IgD-negative memory B cell (primary cell): Measurements from ENCODE around the gene DDAH1. TPM values are rescaled to one million over a fixed set of nuclear protein-coding genes. Genes with fewer than 3 reads are reported as not detected.

Experiments used
- H3K27ac Mint-ChIP-seq, 3 donors: one replicate each; pipeline ENCODE4 v1.8.0; 2020 to 2022; ENCODE audit warnings: mild to moderate bottlenecking in 3 of 3, mixed read lengths in 3 of 3, moderate library complexity in 1 of 3
- H3K27me3 Mint-ChIP-seq: one replicate; pipeline ENCODE4 v1.8.0; 2021; ENCODE audit warnings: mixed read lengths
- H3K36me3 Mint-ChIP-seq: one replicate; pipeline ENCODE4 v1.8.0; 2020; ENCODE audit warnings: mild to moderate bottlenecking, mixed read lengths
- H3K4me1 Mint-ChIP-seq, 3 donors: one replicate each; pipeline ENCODE4 v1.8.0; 2020 to 2022; ENCODE audit warnings: mixed read lengths in 3 of 3, mild to moderate bottlenecking in 1 of 3
- H3K4me3 Mint-ChIP-seq, 4 donors: one replicate each; pipeline ENCODE4 v1.8.0; 2020 to 2022; ENCODE audit warnings: mild to moderate bottlenecking in 4 of 4, mixed read lengths in 4 of 4, moderate library complexity in 3 of 4
- H3K9me3 Mint-ChIP-seq, 3 donors: one replicate each; pipeline ENCODE4 v1.8.0; 2020 to 2021; ENCODE audit warnings: mixed read lengths in 3 of 3, mild to moderate bottlenecking in 1 of 3
- polyA plus RNA-seq: library from polyadenylated mRNA; unstranded; fragments of 300-500 nt; fragmentation: Illumina TruSeq; gene quantifications from one replicate; pipeline ENCODE4 v1.2.3, GENCODE V29; 2021

Gene DDAH1
- polyA plus RNA-seq, 1 donor from 2014 or later = 0.19 TPM

DNA sequence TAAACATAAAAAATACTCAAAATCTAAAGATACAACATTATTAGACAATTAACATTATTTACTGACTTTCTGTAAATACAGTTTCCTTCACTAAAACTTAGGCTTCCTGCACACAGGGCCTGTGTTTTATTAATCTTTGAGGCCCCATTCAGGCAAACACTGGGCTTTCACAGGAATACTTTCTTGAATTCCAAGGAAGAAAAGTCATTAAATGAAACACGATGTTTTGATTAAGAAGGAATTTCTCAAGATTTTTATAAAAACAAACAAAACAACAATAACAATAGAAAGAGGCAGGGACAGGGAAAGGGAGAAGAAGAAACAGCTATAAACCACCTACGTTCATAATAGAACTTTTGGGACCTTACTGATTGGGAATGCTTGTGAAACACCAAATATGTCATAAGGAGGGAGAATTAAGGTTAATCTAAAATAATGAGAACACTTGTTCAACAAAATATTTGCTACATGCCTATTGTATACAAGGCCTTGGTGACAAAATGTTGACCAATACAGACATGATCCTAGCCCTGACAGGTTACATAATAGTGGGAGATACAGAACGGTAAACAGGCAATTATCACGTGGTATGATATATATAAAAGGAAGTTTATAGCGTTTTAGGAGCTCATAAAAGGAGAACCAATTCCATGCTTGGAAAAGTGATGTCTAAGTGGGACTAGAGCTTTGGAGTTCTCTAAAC, 3.6 kb downstream of the DDAH1 start:
- Mint-ChIP-seq H3K4me3 (no peak overlapping the region), H3K27ac (no peak overlapping the region), H3K4me1 (peaks cover 0 to 6% (median 5%) of the 10 kb centered on the region in 3 donors), H3K27me3 (peaks cover 34% of the 10 kb centered on the region), H3K36me3 (peaks cover 2% of the 10 kb centered on the region), H3K9me3 (no peaks in the 10 kb centered on the region)

DNA sequence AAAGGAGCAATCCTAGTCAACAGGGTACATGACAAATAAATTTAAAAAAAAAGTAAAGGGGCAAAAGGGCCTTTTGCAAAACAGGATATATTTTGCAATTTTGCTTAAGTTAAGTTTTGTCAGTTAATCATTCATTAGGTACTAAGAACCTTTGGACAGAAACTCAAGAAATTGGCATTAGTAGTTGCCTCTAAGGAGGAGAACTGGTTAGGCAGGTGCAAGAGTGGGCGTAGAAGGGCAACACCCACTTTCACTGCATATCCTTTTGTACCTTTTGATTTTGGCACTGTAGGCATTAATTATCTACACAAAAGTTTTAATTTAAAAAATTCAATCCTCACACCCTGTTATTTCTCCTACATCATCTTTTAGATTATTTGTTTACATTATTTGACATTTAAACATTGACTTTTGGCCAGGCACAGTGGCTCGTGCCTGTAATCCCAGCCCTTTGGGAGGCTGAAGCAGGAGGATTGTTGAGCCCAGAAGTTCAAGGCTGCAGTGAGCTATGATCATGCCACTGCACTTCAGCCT, 4.3 kb downstream of the DDAH1 start:
- Mint-ChIP-seq H3K36me3 (peaks cover 2% of the 10 kb centered on the region), H3K4me3 (no peak overlapping the region), H3K4me1 (peaks cover 0 to 6% (median 5%) of the 10 kb centered on the region in 3 donors), H3K27ac (no peak overlapping the region), H3K9me3 (no peaks in the 10 kb centered on the region), H3K27me3 (peaks cover 29% of the 10 kb centered on the region)

DNA sequence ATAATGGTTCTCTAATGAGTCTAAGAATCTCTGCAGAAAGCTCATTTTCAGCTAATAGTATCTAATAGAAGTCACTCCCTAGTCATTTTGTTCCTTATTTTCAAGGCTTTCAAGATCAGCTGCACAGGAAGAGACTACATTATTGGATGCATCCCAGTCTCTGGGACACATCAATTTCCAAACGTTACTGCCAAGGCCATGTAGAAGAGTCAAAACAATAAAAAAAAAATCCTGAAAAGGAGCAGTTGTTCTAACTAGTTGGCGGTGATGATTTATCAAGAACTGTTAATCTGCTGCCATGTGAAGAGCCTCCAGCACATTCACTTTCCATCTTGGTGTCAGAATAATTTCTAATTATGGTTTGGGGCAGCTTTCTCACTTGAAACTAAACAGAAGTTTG, 5.7 kb downstream of the DDAH1 start:
- peaks cover 0 to 2% (median 2%) of the 10 kb centered on the region in 3 donors for H3K4me1 Mint-ChIP-seq

DNA sequence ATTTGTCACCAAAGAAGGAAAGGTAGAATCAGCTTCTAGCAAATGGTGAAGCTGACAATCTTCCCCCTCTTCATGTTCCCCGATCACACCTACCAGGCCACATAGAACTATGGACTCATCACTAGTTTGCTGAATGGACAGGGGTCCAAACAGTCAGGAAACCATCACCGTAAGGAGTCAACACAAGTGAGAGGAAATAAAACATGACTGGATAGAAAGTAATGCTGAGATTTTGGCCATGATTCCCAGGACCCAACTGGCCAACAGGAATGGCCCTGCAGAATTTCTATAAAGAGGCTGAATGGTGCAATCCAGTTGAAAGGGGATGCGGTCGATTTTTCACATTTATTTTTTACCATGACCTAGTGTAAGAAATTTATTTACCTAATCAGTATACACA, 10.7 kb downstream of the DDAH1 start:
- H3K4me1 Mint-ChIP-seq = no peaks in the 10 kb centered on the region

More for the DNA sequence above, 5.7 kb downstream of the DDAH1 start:
- Mint-ChIP-seq H3K36me3 (peaks cover 2% of the 10 kb centered on the region), H3K27ac (no peak overlapping the region), H3K9me3 (no peaks in the 10 kb centered on the region), H3K4me3 (no peak overlapping the region), H3K27me3 (peaks cover 22% of the 10 kb centered on the region)

DNA sequence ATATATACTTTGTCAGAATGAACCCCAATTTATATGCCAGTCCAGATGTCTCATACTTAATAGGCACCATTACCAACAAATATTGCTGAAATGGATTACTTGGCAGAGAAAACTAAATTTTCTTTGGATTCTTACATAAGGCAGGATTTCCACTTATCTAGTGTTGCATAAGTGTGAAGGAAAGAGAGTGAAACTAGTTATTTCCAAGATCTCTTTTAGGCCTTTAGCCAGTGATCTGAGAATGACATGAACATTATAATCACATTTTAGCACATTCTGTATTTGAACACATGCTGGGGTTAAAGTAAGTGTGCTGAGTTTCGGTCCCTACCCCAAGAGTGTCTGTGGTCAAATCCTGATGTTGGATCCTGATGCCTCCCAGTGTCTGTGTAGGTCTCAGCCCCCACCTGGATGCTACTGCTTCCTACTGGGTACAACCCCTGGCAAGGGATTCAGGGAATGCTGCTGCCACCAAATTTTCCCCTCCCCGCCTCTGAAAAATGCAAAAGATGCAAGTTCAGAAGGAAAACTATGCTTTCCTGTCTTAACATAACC, 11.2 kb downstream of the DDAH1 start:
- no peaks in the 10 kb centered on the region for H3K4me1 Mint-ChIP-seq
- H3K4me3 Mint-ChIP-seq = no peak overlapping the region
- no peaks in the 10 kb centered on the region for H3K9me3 Mint-ChIP-seq
- no peak overlapping the region for H3K27ac Mint-ChIP-seq
- H3K36me3 Mint-ChIP-seq = no peaks in the 10 kb centered on the region
- H3K27me3 Mint-ChIP-seq = no peaks in the 10 kb centered on the region

More for the DNA sequence above, 10.7 kb downstream of the DDAH1 start:
- Mint-ChIP-seq H3K27me3 (no peaks in the 10 kb centered on the region), H3K9me3 (no peaks in the 10 kb centered on the region), H3K4me3 (no peak overlapping the region), H3K36me3 (no peaks in the 10 kb centered on the region), H3K27ac (peak overlapping the region in 1 of 3 donors; percentile 54)

DNA sequence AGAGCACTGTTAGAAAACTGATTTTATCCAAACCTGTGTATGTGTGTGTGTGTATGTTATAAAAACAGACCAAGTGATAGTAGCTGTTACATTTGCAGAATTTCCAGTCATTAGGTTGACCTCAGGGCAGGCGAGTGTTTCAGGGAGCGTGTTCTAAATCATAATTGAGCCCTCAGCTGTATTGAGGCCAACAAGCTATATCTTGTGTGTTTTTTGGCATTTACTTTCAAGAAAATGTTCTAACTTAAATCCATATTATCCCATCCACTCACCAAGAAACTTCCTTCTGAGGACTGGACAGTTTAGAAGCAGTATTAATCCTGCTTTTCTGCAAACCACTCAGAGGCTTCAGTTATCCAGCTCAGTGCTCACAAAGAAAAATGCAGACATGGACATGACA, 12.0 kb downstream of the DDAH1 start:
- Mint-ChIP-seq H3K27ac (no peak overlapping the region), H3K4me3 (no peak overlapping the region), H3K9me3 (no peaks in the 10 kb centered on the region), H3K27me3 (no peaks in the 10 kb centered on the region), H3K4me1 (no peaks in the 10 kb centered on the region), H3K36me3 (no peaks in the 10 kb centered on the region)

DNA sequence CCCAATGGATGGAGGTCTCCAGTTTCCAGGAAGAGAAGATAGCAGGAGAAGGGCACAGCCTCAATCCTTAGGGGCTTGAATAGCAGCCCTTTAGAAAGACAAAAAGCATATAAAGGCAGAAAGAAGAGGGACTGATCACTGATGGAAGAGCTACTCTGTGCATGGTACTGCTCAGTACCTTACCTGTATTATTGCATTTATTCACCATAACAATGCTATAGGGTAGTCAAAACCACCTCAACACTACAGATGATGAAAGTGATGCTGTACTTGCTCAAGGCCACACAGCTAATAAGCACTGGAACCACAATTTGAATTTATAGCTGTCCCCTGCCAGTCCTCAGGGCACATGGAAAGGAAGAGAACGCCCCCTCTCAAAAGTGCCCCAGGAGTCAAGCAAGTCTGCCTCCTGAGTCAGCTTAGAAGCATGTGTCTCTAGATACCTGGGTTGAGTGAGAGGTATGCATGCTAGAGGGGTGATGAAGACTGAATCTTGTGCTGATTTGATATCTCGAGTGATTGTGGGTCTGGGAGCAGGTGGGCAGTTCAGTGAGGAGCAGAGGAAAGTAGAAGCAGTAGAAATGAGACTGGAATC, 13.6 kb downstream of the DDAH1 start:
- Mint-ChIP-seq H3K36me3 (no peaks in the 10 kb centered on the region), H3K27me3 (no peaks in the 10 kb centered on the region), H3K9me3 (no peaks in the 10 kb centered on the region), H3K4me3 (no peak overlapping the region), H3K4me1 (no peaks in the 10 kb centered on the region), H3K27ac (no peak overlapping the region)

DNA sequence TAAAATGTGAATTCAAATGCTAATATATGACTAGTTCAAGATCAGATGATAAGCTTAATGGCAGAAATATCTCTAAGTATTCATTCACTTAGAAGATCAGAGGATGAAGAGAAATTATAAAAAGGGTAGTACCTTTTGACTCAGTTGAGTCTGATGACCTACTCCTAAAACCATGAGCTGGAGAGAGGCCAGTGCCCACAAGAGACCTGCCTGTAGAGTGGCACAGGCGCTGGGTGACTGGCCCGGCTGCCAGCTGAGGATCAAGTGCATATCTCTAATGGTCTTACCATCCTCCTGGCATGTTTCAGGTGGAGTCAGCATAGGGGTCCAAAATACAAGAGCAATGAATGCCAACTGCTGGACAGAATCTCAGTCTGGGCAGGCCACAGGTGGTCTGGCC, 14.1 kb downstream of the DDAH1 start:
- H3K27me3 Mint-ChIP-seq = no peaks in the 10 kb centered on the region
- H3K4me3 Mint-ChIP-seq = no peak overlapping the region
- H3K27ac Mint-ChIP-seq = no peak overlapping the region
- no peaks in the 10 kb centered on the region for H3K4me1 Mint-ChIP-seq
- H3K9me3 Mint-ChIP-seq = no peaks in the 10 kb centered on the region
- H3K36me3 Mint-ChIP-seq = peaks cover 1% of the 10 kb centered on the region

DNA sequence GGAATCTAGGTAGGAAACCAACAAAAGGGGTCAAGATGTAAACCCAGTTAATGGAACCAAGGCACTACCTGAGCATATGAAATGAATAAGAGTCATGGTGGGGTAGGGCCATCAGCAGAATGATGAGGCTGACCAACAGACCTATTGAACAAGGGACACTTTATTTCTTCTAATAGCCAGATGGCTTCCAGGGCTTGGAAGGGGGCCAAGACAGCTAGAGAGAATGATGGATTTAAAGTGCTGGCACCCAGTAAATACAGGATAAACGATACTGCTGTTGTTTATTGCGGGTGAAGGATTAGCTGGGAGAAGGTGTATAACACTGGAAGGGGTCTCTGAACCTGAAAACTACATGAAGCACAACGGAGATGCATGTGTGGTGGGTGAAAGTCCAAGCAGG, 15.6 kb downstream of the DDAH1 start:
- Mint-ChIP-seq H3K36me3 (peaks cover 1% of the 10 kb centered on the region), H3K9me3 (peaks cover 0 to 1% (median 0%) of the 10 kb centered on the region in 3 donors), H3K4me3 (peak overlapping the region in 1 of 4 donors; percentile 27), H3K4me1 (no peaks in the 10 kb centered on the region), H3K27me3 (no peaks in the 10 kb centered on the region), H3K27ac (peak overlapping the region in 1 of 3 donors; percentile 54)

DNA sequence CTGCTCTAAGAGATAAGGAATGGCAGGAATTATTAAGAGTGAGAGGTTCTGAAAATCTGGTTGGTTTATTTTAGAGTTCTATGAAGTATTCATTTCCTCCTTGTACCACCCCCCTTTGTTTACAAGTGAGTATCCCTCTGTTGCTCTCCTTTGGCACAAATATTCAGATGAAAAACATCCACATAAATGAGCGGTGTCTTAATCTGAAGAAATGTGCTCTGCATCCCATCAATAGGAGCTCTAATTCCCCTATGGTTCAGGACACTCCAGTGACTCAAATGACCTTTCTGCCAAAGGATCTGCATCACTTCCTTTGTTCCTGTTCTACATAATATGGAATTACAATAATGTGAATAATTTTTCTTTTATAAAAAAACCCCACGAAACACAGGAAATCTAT, 16.6 kb downstream of the DDAH1 start:
- H3K4me3 Mint-ChIP-seq = no peak overlapping the region
- peaks cover 1% of the 10 kb centered on the region for H3K36me3 Mint-ChIP-seq
- H3K4me1 Mint-ChIP-seq = no peaks in the 10 kb centered on the region
- no peaks in the 10 kb centered on the region for H3K27me3 Mint-ChIP-seq
- H3K9me3 Mint-ChIP-seq = peaks cover 0 to 1% (median 0%) of the 10 kb centered on the region in 3 donors
- H3K27ac Mint-ChIP-seq = no peak overlapping the region

DNA sequence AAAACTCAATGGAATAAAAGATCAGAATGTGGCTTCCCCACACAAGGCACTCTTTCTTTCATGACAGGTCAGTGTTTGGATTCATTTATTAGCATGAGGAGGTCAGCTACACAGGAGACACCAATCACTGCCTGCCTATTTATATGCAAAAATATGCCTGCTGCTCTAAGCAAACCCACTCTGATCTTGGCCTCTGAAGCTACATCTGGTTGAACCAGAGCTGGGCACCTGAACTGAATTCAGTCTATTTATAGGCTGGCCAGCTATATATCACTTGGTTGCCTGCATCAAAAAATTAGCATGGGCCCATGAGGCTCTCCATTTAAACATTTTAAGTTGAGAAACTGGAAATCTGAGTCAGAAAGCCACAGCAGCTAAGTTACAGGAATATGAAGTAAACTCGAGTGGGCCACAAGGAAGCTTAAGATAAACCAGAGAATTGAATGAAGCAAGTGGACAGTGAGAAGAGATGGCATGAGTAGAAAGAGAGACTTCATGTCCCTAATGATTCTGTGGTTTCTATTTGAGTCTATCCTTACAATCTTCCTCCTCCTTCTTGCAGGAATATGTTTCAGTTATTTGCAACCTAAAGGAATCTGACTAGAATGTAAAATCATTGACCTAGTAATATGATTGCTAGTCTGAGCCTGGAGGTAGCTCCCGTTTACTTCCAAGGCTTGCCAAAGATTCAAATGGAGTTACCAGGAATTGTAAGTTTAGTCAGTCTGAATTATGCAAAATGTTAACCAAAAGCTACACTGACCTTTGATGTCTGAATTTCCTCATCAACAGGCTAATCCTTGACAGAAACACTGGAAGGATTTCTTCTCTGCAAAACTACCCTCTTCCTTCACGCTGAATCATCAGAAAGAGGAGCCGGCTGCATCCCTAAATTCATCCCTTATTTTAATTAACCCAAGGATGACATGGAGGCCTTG, 17.7 kb downstream of the DDAH1 start:
- H3K36me3 Mint-ChIP-seq = peaks cover 1% of the 10 kb centered on the region
- H3K4me3 Mint-ChIP-seq = no peak overlapping the region
- no peaks in the 10 kb centered on the region for H3K27me3 Mint-ChIP-seq

DNA sequence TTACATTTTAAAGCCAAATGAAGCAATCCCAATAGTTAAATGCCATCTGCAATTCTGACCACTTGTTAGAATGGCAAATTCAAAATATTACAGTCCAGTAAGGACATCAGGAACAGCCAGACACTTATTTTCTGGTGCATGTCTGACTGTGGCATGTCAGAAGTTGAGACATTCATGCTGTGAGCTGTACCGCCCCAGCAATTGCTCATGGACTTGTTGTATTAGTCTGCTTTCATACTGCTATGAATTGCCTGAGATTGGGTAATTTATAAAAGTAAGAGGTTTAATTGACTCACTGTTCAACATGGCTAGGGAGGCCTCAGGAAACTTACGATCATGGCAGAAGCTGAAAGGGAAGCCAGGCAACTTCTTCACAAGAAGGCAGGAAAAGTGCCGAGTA, 19.1 kb downstream of the DDAH1 start:
- no peaks in the 10 kb centered on the region for H3K27me3 Mint-ChIP-seq
- peaks cover 0 to 1% (median 0%) of the 10 kb centered on the region in 3 donors for H3K4me1 Mint-ChIP-seq
- H3K9me3 Mint-ChIP-seq = peaks cover 0 to 3% (median 0%) of the 10 kb centered on the region in 3 donors
- H3K36me3 Mint-ChIP-seq = peaks cover 1% of the 10 kb centered on the region
- H3K27ac Mint-ChIP-seq = no peak overlapping the region
- no peak overlapping the region for H3K4me3 Mint-ChIP-seq

More for the DNA sequence above, 17.7 kb downstream of the DDAH1 start:
- Mint-ChIP-seq H3K9me3 (peaks cover 0 to 3% (median 0%) of the 10 kb centered on the region in 3 donors), H3K27ac (no peak overlapping the region), H3K4me1 (no peaks in the 10 kb centered on the region)

DNA sequence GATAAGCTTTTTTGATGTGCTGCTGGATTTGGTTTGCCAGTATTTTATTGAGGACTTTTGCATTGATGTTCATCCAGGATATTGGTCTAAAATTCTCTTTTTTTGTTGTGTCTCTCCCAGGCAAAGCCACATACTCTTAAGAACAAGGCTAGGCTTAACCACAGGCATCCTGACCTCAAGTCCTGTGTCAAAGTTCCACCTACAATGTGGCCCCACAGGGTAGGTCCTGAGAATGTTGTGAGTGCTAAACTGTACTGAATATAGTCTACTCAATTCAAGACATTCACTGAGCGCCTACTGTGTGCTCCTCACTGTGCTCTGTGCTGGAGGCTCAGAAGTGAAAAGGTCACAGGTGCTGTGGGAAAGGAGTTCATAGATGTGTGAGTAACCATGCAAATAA, 20.6 kb downstream of the DDAH1 start:
- H3K4me3 Mint-ChIP-seq = no peak overlapping the region
- no peak overlapping the region for H3K27ac Mint-ChIP-seq
- H3K9me3 Mint-ChIP-seq = peaks cover 0 to 3% (median 0%) of the 10 kb centered on the region in 3 donors
- peaks cover 0 to 1% (median 0%) of the 10 kb centered on the region in 3 donors for H3K4me1 Mint-ChIP-seq
- peaks cover 1% of the 10 kb centered on the region for H3K36me3 Mint-ChIP-seq
- H3K27me3 Mint-ChIP-seq = no peaks in the 10 kb centered on the region

DNA sequence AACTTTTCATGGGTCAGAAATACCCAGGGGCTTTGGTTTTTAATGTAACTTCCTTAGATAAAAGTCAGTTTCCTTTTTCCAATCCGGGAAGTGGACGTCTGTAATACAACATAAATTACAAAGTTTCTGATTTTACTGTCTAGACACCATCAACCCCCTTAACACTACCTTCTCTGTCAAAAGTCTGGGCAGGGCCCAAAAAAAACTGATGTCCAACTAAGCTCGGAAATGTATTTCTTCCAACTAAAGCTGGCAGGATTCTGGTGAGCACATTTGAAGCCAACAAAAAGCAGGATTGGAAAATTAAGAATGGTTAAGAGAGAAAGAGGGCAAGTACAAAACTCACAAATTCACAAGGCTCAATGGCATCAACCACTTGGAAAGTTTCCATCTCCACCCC, 24.3 kb downstream of the DDAH1 start:
- Mint-ChIP-seq H3K27ac (no peak overlapping the region), H3K9me3 (peaks cover 0 to 3% (median 0%) of the 10 kb centered on the region in 3 donors), H3K4me1 (peaks cover 0 to 1% (median 0%) of the 10 kb centered on the region in 3 donors), H3K36me3 (peaks cover 4% of the 10 kb centered on the region), H3K4me3 (no peak overlapping the region), H3K27me3 (no peaks in the 10 kb centered on the region)
